Measurements from ENCODE around the gene DDAH2.

DNA sequence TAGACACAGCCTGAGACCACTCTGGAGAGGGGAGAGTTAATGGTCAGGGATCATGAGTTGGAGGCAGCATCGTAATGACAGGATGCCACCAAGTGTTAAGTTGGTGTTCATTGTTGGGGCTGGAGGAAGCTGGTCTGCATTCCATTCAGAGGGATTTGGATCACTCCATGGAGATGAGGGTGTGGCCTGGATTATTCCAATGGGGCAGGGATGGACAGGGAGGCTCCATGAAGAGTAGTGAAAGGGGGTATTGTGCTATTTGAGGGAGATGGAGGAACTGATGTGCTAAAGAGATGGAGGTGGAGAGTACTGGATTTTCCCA lies 34.5 kb upstream of the DDAH2 start:
- TF ChIP-seq ZNF384 (IDR thresholded peaks at IDR 0.05) (no peak), NFRKB (IDR thresholded peaks at IDR 0.05) (no peak), SP1 (IDR thresholded peaks at IDR 0.05) (no peak), L3MBTL2 (conservative IDR thresholded peaks at IDR 0.05) (no peak), SUZ12 (IDR thresholded peaks at IDR 0.05) (no peak), HDGF (IDR thresholded peaks at IDR 0.05; ENCODE audit: borderline replicate concordance) (no peak), CTBP1 (IDR thresholded peaks at IDR 0.05; ENCODE audit: borderline replicate concordance) (no peak), LEF1 (IDR thresholded peaks at IDR 0.05; ENCODE audit: borderline replicate concordance) (no peak), TARDBP (IDR thresholded peaks at IDR 0.05) (no peak)
